ENCODE measurements around the gene NUDT8.

DNA sequence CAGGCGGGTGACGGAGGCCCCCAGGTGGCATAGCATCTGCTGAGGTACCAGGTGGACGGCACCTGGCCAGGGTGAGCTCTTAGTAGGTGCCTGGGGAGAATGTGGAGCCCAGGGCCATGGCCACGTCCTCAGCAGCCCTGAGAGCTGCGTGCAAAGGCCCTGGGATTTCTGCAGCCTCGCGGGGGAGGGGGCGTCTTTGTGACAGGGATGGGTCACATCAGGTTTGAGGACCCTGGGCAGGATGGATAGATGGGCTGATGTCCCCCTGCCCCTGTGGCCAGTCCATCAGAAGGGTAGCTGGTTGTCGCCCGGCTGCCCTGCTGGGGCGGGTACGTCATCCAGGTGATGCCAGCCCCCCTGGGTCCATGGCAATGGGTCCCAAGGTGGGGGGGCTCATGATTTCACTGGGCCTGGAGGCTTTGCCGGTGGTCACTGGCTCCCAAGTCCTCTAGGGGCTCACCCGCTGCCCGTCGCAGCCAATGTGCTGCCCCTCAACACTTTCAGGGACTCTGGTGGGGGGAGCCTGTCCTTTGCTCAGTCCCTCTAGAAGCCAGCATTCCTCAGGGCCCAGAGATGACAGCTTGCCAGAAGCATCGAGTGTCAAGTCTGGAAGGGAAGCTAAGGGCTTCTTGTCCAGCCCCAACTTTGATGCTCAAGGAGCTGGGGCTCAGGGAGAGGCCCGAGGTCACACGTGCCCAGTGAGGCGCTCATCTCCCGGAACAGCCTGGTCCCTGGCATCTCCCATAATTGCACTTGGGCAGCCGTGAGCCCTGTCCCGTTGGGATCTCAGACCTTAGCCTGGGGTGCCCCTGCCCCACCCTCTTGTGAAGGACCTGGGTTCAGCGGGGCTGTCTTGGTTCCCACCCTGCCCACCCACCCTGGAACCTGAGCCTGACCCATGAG is 9.0 kb upstream of the NUDT8 start:
- TF ChIP-seq CTCF (IDR thresholded peaks at IDR 0.05): no peak
- no peak for TF ChIP-seq POLR2A (IDR thresholded peaks at IDR 0.05)

All from thyroid gland (tissue), 4 donors.